GM06990 (cell line): ENCODE measurements around the gene ANKRD33B.
A peak's percentile ranks its signal among the peaks of the same experiment; 100 is the strongest.

Source experiments
- DNase-seq: peaks from one replicate; pipeline ENCODE4 v3.0.0-alpha.2; 2011; ENCODE audit not compliant: insufficient read length; ENCODE audit errors: extremely low read depth
- H3K27me3 ChIP-seq: replicated peaks from 2 replicates; pipeline ENCODE4 v1.6.0; 2011; ENCODE audit warnings: low read length; ENCODE audit not compliant: control insufficient read depth, insufficient read depth
- H3K36me3 ChIP-seq: 2 replicates; pipeline ENCODE4 v1.5.1; 2011; ENCODE audit warnings: low read length; ENCODE audit not compliant: control insufficient read depth, insufficient read depth
- H3K4me3 ChIP-seq: replicated peaks from 2 replicates; pipeline ENCODE4 v1.5.1; 2011; ENCODE audit warnings: low read depth, mild to moderate bottlenecking, control low read depth, low read length
- CTCF ChIP-seq: IDR thresholded peaks from 2 replicates; pipeline ENCODE4 v1.5.1; 2011; ENCODE audit warnings: low read length, control low read depth, mild to moderate bottlenecking, inconsistent platforms; ENCODE audit not compliant: insufficient read depth, poor library complexity, severe bottlenecking

The ANKRD33B gene

GRCh38 chr5:10684303-10685086 is 120.6 kb downstream of the ANKRD33B start:
- no peaks in the 10 kb centered on the region for H3K27me3 ChIP-seq
- DNase-seq: peak; percentile 72
- peaks cover 37% of the 10 kb centered on the region for H3K36me3 ChIP-seq
- H3K4me3 ChIP-seq: peak overlapping the region; percentile 44
- TF ChIP-seq CTCF: no peak

GRCh38 chr5:10685115-10685521 is 121.2 kb downstream of the ANKRD33B start:
- no peak overlapping the region; the same call in 1 of the 2 replicates for H3K4me3 ChIP-seq
- TF ChIP-seq CTCF: no peak
- no peak for DNase-seq
- peaks cover 32% of the 10 kb centered on the region for H3K36me3 ChIP-seq
- H3K27me3 ChIP-seq: no peaks in the 10 kb centered on the region

GRCh38 chr5:10686890-10687289 is 123.0 kb downstream of the ANKRD33B start:
- Histone ChIP-seq H3K4me3 (no peak overlapping the region), H3K36me3 (peaks cover 16% of the 10 kb centered on the region), H3K27me3 (no peaks in the 10 kb centered on the region)
- no peak for DNase-seq
- TF ChIP-seq CTCF: no peak

- 0 out of 2 replicates have a peak, but pooled peaks cover 3% of the 10 kb centered on the region for H3K36me3 ChIP-seq
- no peak overlapping the region for H3K4me3 ChIP-seq
- DNase-seq: no peak
- no peak for TF ChIP-seq CTCF
- H3K27me3 ChIP-seq: no peaks in the 10 kb centered on the region
Observed at GRCh38 chr5:10688651-10689171, 124.8 kb downstream of the ANKRD33B start.

GRCh38 chr5:10689391-10690081 is 125.7 kb downstream of the ANKRD33B start:
- no peak overlapping the region for H3K4me3 ChIP-seq
- DNase-seq: peak; percentile 53
- H3K36me3 ChIP-seq: 0 out of 2 replicates have a peak, but pooled peaks cover 7% of the 10 kb centered on the region
- H3K27me3 ChIP-seq: no peaks in the 10 kb centered on the region
- peak; percentile 68 for TF ChIP-seq CTCF
